VCaP (cell line): Measurements from ENCODE around the gene SCARF2.

Experiments
- H3K27ac ChIP-seq: fragments of 450-650 bp; 2 replicates; pipeline ENCODE4 v1.5.1; 2017
- CTCF ChIP-seq: fragments of 450-650 bp; conservative IDR thresholded peaks from 2 replicates; pipeline ENCODE4 v1.5.1; 2017; ENCODE audit warnings: mild to moderate bottlenecking, moderate library complexity

SCARF2 gene

GRCh38 chr22:20464096-20464614 lies 26.5 kb upstream of the SCARF2 start:
- no peak for TF ChIP-seq CTCF
- H3K27ac ChIP-seq = no peak overlapping the region

DNA sequence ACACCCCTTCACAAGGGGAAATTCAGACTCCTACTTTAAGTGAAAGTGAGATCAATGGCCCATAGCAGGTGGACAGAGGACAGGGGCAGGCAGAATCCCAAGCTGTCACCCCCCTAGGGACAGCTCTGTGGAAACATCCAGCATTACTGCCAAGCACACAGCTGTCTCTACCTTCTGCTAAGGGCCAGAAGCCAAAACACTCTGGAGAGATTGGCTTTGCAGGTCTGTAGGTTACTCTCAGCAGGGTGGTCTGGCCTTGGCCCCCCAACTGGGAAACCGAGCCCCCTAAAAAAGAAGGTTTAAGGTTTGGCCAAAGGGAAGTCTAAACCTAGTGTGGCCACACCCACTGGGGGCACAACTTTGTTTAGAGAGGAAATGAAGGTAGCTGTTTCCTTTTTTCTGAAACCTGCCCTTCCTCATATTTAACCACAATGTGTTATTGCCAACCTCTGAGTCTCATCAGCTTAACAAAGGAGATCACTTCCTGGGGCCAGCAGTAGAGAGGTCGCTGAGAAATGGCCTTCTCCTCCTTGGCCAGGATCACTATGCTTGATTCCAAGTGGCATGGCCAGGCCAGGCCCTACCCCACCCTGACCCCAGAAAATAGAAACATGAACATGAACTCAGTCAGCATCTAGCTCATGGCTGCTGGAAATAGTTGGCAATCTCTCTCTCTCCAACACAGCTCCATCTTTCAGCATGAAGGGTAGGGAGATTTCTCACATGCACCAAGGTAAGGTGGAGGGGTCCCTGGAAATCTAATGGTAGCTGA lies 25.9 kb upstream of the SCARF2 start:
- TF ChIP-seq CTCF = no peak

DNA sequence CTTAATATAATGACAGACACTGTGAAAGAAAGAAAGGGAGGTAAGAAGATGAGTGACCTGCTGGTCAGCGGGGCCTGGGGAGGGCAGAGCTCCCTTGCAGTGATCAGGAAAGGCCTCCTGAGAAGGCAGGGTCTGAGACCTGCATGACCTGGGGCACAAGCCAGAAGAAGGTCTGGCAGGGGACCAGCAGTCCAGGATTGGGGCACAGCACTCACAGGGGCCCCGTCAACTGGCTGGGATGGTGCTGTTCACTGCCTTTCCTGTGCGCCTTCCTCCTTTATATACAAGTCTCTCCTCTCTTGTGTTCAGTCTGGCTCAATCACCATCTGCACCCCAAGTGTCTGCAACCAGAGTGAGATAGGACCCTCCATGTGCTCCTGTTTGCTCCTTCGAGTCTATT lies 22.2 kb upstream of the SCARF2 start:
- no peak for TF ChIP-seq CTCF
- no peak overlapping the region for H3K27ac ChIP-seq

More for the DNA sequence above, 25.9 kb upstream of the SCARF2 start:
- H3K27ac ChIP-seq = no peak overlapping the region

GRCh38 chr22:20459152-20459542 lies 21.5 kb upstream of the SCARF2 start:
- no peak for TF ChIP-seq CTCF
- H3K27ac ChIP-seq = no peak overlapping the region

DNA sequence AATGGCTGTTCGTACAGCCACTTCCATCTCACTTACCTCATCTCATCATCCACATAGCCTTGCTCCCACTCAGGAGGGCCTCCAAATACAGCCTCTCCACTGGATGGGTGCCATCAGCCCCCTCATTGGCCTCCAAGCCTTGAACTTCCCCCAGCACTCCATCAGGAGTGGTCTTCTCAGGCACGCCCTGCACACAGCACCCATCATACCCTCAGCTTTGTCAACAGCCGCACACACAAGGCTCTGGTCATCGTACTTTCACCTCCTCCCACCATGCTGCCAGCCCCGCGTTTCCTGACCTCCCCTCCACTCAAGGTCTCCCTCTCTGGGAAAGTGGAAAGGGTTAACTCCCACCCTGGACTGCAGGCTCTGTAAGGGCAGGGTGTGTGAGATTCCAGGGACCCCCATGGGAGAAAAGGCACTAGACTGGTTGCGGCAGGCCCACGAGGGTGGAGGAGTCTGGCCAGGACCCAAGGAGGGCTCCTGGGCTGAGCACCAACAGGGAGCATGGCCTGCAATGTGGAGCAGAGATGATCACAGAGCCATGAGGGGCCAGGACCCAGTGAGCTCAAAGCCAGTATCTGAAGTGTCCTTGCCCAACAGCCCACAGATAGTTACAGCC lies 21.0 kb upstream of the SCARF2 start:
- no peak for TF ChIP-seq CTCF
- no peak overlapping the region for H3K27ac ChIP-seq

GRCh38 chr22:20457506-20458240 lies 20.0 kb upstream of the SCARF2 start:
- no peak overlapping the region for H3K27ac ChIP-seq
- no peak for TF ChIP-seq CTCF

GRCh38 chr22:20456722-20457076 lies 19.1 kb upstream of the SCARF2 start:
- H3K27ac ChIP-seq = no peak overlapping the region

More at GRCh38 chr22:20456722-20457076, 19.1 kb upstream of the SCARF2 start:
- no peak for TF ChIP-seq CTCF
